ENCODE measurements around the gene NUP54. TPM values are rescaled to one million over a fixed set of nuclear protein-coding genes. Genes with fewer than 3 reads are reported as not detected.

NUP54 gene
- total and polyA plus RNA-seq, 2 experiments from 2014 or later = 37.6 to 47.3 TPM

DNA sequence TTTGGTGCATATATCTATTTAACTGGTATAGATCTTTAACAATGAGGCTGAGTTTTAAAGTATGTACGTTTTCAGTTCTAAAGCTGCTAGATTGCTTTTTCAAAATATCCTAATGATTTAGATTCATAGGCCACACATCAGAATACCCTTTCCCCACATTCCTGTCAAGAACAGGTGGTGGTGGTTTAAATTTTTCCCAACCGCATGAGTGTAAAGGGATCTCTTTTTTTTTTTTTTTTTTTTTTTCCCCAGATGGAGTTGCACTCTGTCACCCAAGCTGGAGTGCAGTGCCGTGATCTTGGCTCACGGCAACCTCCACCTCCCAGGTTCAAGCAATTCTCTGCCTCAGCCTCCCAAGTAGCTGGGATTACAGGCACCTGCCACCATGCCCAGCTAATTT, 28.0 kb downstream of the NUP54 start:
- no peak overlapping the region for H2AFZ ChIP-seq
- H3K4me3 ChIP-seq = no peak overlapping the region
- H3K27ac ChIP-seq = no peak overlapping the region
- H3K79me2 ChIP-seq (ENCODE audit: insufficient read depth) = no peaks in the 10 kb centered on the region; the same call in 1 of the 2 replicates
- no peaks in the 10 kb centered on the region; the same call in 1 of the 2 replicates for H4K20me1 ChIP-seq (ENCODE audit: insufficient read depth)
- no peaks in the 10 kb centered on the region for H3K27me3 ChIP-seq (replicated peaks; ENCODE audit: insufficient read depth)
- peaks cover 12% of the 10 kb centered on the region for H3F3A ChIP-seq (ENCODE audit: insufficient read depth)
- no peak overlapping the region for H3K4me2 ChIP-seq (ENCODE audit: unreplicated experiment)
- no peak for DNase-seq
- in situ Hi-C loops (cut with MboI) = no loop called here
- no peak overlapping the region for H3K9ac ChIP-seq
- no peaks in the 10 kb centered on the region for H3K9me3 ChIP-seq (ENCODE audit: low read depth)
- no peak for TF ChIP-seq EZH2 (IDR thresholded peaks at IDR 0.05; ENCODE audit: insufficient read depth, poor library complexity, severe bottlenecking)
- no peak for TF ChIP-seq EZH2phosphoT487 (IDR thresholded peaks at IDR 0.05; ENCODE audit: insufficient read depth, low read depth)
- H3K9me2 ChIP-seq (ENCODE audit: insufficient read depth) = no peaks in the 10 kb centered on the region
- peaks cover 77% of the 10 kb centered on the region for H3K36me3 ChIP-seq (ENCODE audit: low read depth)
- WGBS, 2 experiments (ENCODE audit: low coverage in 1 of 2, low lambda C conversion rate in 2 of 2, missing lambda C conversion rate in 2 of 2) = 85 to 90% methylated on average over 4 of the region's 4 CpGs
- H3K4me1 ChIP-seq (ENCODE audit: insufficient read depth) = no peaks in the 10 kb centered on the region

DNA sequence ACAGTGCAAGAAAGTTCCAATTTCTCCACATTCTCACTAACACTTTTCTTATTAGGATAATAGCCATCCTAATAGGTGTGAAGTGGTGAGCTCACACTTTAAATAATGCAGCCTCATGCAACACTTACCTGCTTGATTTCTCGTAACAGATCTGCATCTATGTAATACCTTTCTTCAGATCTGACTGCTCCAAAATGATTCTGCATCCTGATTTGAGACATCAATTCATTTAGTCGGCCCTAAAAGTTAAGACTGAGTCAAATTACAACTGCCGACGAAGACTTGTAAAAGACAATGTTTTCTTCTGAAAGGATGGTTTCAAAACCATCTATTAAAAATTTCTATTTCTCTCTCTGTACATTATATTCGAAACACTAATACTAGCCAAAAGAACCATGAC, 30.7 kb downstream of the NUP54 start:
- Histone ChIP-seq H3K27ac (no peak overlapping the region), H3K4me2 (ENCODE audit: unreplicated experiment) (no peak overlapping the region), H3K9me2 (ENCODE audit: insufficient read depth) (no peaks in the 10 kb centered on the region), H3K9ac (no peak overlapping the region), H3K9me3 (ENCODE audit: low read depth) (no peaks in the 10 kb centered on the region), H3K4me1 (ENCODE audit: insufficient read depth) (no peaks in the 10 kb centered on the region), H4K20me1 (ENCODE audit: insufficient read depth) (no peaks in the 10 kb centered on the region), H3K27me3 (replicated peaks; ENCODE audit: insufficient read depth) (no peaks in the 10 kb centered on the region), H3F3A (ENCODE audit: insufficient read depth) (peaks cover 12% of the 10 kb centered on the region), H2AFZ (no peak overlapping the region), H3K4me3 (no peak overlapping the region), H3K36me3 (ENCODE audit: low read depth) (peaks cover 65% of the 10 kb centered on the region), H3K79me2 (ENCODE audit: insufficient read depth) (no peaks in the 10 kb centered on the region)
- TF ChIP-seq EZH2 (IDR thresholded peaks at IDR 0.05; ENCODE audit: insufficient read depth, poor library complexity, severe bottlenecking) (no peak), EZH2phosphoT487 (IDR thresholded peaks at IDR 0.05; ENCODE audit: insufficient read depth, low read depth) (no peak)
- in situ Hi-C loops (cut with MboI) = no loop called here
- 97% methylated on average over 5 of the region's 5 CpGs for WGBS, 2 experiments (ENCODE audit: low coverage in 1 of 2, low lambda C conversion rate in 2 of 2, missing lambda C conversion rate in 2 of 2)
- no peak for DNase-seq

DNA sequence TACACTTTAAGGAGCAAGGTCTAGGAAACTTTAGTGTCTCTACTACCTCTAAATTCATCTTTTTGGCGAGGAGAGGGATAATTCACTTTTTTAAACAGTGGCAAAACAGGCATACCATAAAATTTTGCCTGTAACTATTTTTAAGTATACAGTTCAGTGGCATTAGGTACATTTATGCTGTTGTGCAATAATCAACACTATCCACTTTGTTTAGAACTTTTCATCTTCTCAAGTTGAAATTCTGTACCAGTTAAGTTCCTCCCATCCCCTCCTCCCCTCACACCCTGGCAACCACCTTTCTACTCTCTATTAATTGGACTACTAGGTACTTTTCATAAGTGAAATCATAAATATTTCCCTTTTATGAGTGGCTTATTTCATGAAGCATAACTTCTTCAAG, 31.4 kb downstream of the NUP54 start:
- 100% methylated on average over 1 of the region's 1 CpG for WGBS, 2 experiments (ENCODE audit: low coverage in 1 of 2, low lambda C conversion rate in 2 of 2, missing lambda C conversion rate in 2 of 2)
- no peak for DNase-seq
- peaks cover 61% of the 10 kb centered on the region for H3K36me3 ChIP-seq (ENCODE audit: low read depth)
- no peaks in the 10 kb centered on the region for H4K20me1 ChIP-seq (ENCODE audit: insufficient read depth)
- H3K4me1 ChIP-seq (ENCODE audit: insufficient read depth) = no peaks in the 10 kb centered on the region
- no peak overlapping the region for H2AFZ ChIP-seq
- H3K9me2 ChIP-seq (ENCODE audit: insufficient read depth) = no peaks in the 10 kb centered on the region
- peaks cover 12% of the 10 kb centered on the region for H3F3A ChIP-seq (ENCODE audit: insufficient read depth)
- H3K27ac ChIP-seq = no peak overlapping the region
- no peak for TF ChIP-seq EZH2phosphoT487 (IDR thresholded peaks at IDR 0.05; ENCODE audit: insufficient read depth, low read depth)
- TF ChIP-seq EZH2 (IDR thresholded peaks at IDR 0.05; ENCODE audit: insufficient read depth, poor library complexity, severe bottlenecking) = no peak
- no peak overlapping the region for H3K4me2 ChIP-seq (ENCODE audit: unreplicated experiment)
- H3K9me3 ChIP-seq (ENCODE audit: low read depth) = no peaks in the 10 kb centered on the region
- H3K4me3 ChIP-seq = no peak overlapping the region
- H3K27me3 ChIP-seq (replicated peaks; ENCODE audit: insufficient read depth) = no peaks in the 10 kb centered on the region
- no peaks in the 10 kb centered on the region for H3K79me2 ChIP-seq (ENCODE audit: insufficient read depth)
- H3K9ac ChIP-seq = no peak overlapping the region
- in situ Hi-C loops (cut with MboI) = no loop called here

DNA sequence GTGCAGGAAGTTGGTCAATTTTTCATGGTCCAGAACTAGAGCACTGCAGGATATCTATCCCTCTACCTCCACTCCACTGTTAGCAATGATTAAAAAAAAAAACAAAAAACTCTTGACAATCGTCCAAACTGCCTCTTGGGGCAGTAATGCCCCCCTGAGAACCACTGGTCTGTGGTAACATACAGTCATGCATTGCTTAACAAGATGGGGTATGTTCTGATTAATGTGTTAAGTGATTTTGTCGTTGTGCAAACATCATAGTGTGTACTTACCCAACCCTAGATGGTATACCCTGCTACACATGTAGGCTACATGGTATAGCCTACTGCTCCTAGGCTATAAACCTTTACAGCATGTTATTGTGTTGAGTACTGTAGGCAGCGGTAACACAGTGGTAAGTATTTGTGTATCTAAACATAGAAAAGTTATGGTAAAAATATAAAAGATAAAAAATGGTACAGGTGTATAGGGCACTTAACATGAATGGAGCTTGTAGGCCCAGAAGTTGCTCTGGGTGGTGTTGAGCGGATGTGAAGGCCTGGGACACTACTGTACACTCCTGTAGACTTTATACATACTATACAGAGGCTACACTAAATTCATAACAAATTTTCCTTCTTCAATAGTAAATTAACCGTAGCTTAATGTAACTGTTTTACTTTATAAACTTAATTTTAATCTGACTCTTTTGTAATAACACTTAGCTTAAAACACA, 39.6 kb downstream of the NUP54 start:
- Histone ChIP-seq H2AFZ (no peak overlapping the region), H3K9ac (no peak overlapping the region), H3K27me3 (replicated peaks; ENCODE audit: insufficient read depth) (no peaks in the 10 kb centered on the region), H3K27ac (no peak overlapping the region), H4K20me1 (ENCODE audit: insufficient read depth) (no peaks in the 10 kb centered on the region), H3K79me2 (ENCODE audit: insufficient read depth) (no peaks in the 10 kb centered on the region), H3K4me3 (no peak overlapping the region), H3K4me1 (ENCODE audit: insufficient read depth) (no peaks in the 10 kb centered on the region), H3K4me2 (ENCODE audit: unreplicated experiment) (no peak overlapping the region), H3K9me3 (ENCODE audit: low read depth) (no peaks in the 10 kb centered on the region), H3K9me2 (ENCODE audit: insufficient read depth) (no peaks in the 10 kb centered on the region), H3K36me3 (ENCODE audit: low read depth) (peaks cover 5% of the 10 kb centered on the region; the same call in 1 of the 2 replicates), H3F3A (ENCODE audit: insufficient read depth) (no peaks in the 10 kb centered on the region)
- in situ Hi-C loops (cut with MboI) = no loop called here
- WGBS, 2 experiments (ENCODE audit: low coverage in 1 of 2, low lambda C conversion rate in 2 of 2, missing lambda C conversion rate in 2 of 2) = 73% methylated on average over 5 of the region's 5 CpGs
- peak; percentile 26 for DNase-seq
- TF ChIP-seq EZH2 (IDR thresholded peaks at IDR 0.05; ENCODE audit: insufficient read depth, poor library complexity, severe bottlenecking) = no peak
- TF ChIP-seq EZH2phosphoT487 (IDR thresholded peaks at IDR 0.05; ENCODE audit: insufficient read depth, low read depth) = no peak

Measured in GM23248 (cell line).